Measurements from ENCODE around the gene ARHGEF2.

GRCh38 chr1:156021093-156021428, 42.7 kb upstream of the ARHGEF2 start:
- TF ChIP-seq EZH2 (IDR thresholded peaks at IDR 0.05; ENCODE audit: insufficient read depth, poor library complexity, severe bottlenecking) (no peak), EZH2phosphoT487 (IDR thresholded peaks at IDR 0.05; ENCODE audit: insufficient read depth, low read depth) (no peak)

Measured in GM23248 (cell line).